Posterior cingulate gyrus (tissue), 11 donors: Measurements from ENCODE around the gene GDI2.

Experiments
- DNase-seq, 10 donors: peaks; one replicate each; pipeline versions ENCODE4 v3.0.0 to v3.0.0-alpha.2; 2020 to 2021; ENCODE audit warnings: mixed read lengths in 3 of 10
- intact Hi-C: fragments of 100-400 bp; cut with DNase I; formaldehyde crosslinking; loops from one replicate; pipeline ENCODE4 v1.15.1; 2023

Gene GDI2

DNA sequence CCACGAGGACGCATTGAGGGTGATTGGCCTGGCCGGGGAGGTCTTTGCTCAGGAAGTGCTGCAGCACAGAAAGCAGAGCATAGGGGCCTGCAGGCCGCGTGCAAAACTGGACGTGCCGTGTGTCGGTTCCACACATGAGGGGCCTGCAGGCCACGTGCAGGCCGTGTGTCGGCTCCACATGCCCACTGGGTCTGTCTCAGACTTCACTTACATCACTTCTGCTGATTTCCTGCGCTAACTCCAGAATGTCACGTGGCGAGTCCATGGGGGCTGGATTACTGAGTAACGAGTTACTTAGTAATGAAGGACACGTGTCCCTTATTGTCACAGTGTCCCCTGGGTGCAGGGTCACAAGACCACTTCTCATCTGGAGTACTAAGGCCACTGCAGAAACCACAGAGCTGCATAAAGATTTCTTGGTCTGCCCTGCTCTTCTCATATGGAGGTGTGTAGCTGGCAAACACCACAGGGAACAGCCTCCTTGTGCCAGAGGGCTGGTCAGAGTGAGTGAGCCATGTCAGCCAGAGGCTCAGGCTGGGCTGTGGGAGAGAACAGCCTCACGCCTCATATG lies 60.8 kb downstream of the GDI2 start:
- no peak for DNase-seq
- intact Hi-C loops, result no loop called here

DNA sequence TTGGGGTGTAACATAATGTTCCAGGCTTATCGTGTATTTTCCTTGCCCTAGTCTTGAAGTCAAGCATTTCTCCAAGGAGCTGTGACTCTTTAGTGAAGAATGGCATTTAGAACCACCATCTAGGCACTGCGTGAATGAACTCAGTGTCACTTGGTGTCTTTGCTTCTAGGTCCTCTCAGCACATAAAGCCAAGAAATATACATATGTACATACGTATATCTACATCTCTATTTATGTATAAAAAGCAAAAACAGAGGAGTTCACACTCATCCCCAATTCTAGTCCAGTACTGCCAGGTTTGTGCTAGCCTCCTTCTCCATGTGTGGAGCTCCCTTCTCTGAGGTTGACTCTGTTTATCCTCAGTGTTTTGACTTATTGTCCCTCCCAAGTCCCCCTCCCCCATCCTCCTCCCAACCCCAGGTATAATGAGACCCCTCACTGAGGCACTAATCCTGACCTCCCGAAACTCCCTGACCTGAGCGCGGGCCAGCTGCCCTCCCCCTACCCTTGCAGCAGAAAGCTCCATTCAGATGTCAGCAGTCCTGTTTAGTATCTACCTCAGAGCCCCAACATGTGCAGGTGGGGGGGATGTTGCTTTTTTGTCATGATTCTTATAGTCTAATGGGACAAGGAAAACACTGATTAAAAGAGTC lies 61.5 kb downstream of the GDI2 start:
- DNase-seq, result no peak
- intact Hi-C loops, result no loop called here

GRCh38 chr10:5748394-5748803 lies 64.8 kb downstream of the GDI2 start:
- intact Hi-C loops, result no loop called here
- no peak for DNase-seq

DNA sequence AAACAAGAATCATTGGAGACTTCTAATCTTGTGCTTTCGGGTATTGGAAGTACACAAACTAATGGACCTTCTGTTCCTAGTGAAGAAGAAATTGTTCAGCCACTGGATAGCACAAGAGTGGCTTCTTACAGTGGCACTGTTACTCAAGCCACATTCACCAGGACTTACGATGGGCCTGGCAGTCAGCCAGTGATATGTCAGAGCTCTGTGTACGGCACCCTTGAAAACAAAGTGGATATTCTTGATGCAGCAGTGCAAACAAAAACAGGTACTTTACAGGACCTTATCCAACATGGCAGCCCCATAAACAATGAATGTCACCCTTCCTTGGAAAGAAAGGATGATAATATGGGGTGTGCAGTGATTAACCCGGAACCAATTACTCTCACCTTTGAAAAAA lies 67.0 kb downstream of the GDI2 start:
- no peak for DNase-seq
- intact Hi-C loops, result no loop called here

DNA sequence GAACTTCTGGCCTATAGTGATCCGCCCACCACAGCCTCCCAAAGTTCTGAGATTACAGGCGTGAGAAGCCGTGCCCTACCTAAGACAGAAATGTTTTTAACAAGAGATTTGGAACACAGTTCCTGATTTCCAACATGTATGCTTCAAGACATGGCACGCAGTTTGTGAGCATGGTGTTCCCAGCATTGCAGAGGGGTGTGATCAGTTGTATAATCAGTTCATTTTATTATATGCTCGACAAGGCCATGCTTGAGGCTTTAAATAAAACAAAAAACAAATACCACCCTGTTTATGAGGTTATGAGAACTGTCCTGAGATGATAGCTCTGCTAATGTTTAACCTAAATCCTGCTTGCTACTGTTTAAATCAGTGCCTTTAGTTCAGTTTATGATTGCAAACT lies 68.4 kb downstream of the GDI2 start:
- intact Hi-C loops, result no loop called here
- DNase-seq, result no peak

DNA sequence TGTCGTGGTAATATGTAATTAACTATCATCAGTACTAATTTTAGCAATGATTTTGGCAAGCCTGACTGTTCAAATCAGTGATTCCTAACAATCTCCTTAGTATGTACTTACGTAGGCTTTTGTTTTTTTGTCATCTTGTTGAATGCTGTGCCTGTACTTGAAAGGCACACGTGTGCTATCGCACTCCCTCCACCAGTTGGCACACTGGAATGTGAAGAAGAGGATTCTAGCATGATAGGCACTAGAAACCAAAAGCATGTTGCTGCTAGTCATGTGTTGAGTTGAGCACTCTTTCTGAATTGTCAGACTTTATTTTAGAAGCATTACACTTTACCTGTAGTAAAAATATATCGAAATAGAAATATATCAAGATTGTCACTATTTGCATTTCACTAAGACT lies 69.5 kb downstream of the GDI2 start:
- no peak for DNase-seq
- intact Hi-C loops, result no loop called here

- DNase-seq, result no peak
- intact Hi-C loops, result no loop called here
Measured at GRCh38 chr10:5742116-5742515, 71.1 kb downstream of the GDI2 start.

DNA sequence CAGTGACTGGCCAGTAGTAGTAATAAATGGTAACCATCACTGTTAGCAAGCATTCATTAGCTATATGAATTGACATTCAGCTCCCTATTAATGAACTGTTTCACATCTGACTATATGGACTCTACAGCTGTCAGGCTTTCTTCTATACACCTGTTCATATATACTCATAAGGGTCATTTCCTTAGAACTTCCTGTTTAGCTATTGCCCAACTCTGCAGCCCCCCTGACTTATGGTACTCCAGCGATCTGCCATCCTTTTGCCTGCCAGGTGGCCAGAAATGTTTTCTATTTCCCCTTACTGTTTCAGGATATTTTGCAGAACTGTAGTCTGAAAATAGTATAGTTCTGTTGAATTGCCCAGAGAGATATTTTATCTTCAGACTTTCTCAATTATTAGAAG lies 72.0 kb downstream of the GDI2 start:
- no peak for DNase-seq
- intact Hi-C loops, result no loop called here

DNA sequence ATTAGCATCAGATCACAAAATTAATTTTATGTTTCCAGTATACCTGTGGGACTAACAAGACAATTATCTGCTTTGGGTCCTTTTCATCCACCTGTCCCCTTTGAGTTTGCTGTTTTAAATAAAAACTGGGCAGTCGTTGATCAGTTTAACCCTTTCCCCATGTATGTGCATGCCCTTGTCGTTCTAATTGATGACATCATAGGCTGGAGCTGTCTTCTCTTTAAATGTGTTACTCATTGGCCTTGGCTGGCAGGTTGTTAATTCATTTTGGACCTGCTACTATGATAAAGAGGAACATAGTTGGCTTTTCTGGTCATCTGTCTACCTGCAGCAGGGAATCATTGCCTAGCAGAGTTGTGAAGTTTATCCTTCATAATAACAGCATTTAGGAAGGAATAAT lies 74.8 kb downstream of the GDI2 start:
- intact Hi-C loops, result no loop called here
- DNase-seq, result no peak

- intact Hi-C loops, result no loop called here
- DNase-seq, result no peak
Measured at GRCh38 chr10:5737352-5737751, 75.9 kb downstream of the GDI2 start.

- intact Hi-C loops, result no loop called here
- no peak for DNase-seq
Measured at GRCh38 chr10:5736591-5736990, 76.6 kb downstream of the GDI2 start.

DNA sequence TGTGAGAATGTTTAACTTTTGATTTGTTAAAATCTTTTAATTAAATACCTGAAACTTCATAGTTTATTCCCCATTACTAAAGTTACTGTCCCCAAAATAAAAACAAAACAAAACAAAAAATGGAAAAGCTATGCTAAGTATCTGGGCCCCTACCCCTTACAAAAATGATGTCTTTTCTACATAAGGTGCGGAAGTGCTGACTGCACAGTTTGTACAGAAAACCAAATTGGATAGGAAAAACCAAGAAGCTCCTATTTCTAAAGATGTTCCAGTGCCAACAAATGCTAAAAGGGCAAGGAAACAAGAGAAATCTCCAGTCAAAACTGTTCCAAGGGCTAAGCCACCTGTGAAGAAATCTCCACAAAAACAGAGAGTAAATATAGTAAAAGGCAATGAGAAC lies 78.1 kb downstream of the GDI2 start:
- DNase-seq, result no peak
- intact Hi-C loops, result no loop called here

DNA sequence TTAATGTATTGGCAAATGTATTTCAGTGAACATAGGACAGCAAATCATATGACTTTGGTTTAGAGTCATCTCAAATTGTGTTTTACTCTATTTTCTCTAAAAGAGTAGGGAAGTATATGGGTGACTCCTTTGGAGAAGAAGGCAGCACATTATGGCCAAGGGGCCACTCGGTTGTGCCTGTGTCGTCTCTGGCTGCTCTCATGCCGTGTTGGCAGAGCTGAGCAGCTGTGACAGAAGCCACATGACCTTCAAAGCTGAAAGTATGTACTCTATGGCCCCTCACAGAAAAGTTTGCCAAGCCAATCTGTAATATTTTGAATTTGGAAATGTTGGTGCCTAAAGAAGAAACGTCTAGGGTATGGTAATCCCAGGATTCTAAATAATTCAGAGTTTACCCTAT lies 81.1 kb downstream of the GDI2 start:
- intact Hi-C loops, result no loop called here
- DNase-seq, result no peak

DNA sequence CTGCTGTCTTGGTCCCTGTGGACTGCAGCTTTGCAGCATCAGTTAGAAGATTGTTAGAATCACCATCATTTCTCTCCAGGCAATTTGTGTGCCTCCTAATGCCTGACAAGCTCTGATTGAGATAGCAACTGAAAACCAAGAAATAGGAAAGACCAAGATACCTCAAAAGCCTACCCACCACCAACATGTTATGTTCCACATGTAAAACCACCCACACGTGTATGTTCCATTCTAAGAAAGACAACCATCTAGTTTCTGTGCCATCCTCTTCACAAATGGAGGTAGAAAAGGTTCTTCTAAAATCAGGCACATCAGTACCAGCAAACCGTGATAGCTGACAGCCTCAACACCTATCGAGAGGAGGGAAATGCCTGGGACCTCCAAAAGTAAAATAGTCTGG lies 81.7 kb downstream of the GDI2 start:
- intact Hi-C loops, result no loop called here
- DNase-seq, result no peak

GRCh38 chr10:5730766-5731165 lies 82.5 kb downstream of the GDI2 start:
- no peak for DNase-seq
- intact Hi-C loops, result no loop called here

- intact Hi-C loops, result no loop called here
- DNase-seq, result no peak
Measured at GRCh38 chr10:5723692-5724091, 89.5 kb downstream of the GDI2 start.

GRCh38 chr10:5720182-5720581 lies 93.1 kb downstream of the GDI2 start:
- DNase-seq, result no peak
- intact Hi-C loops, result no loop called here

- intact Hi-C loops, result no loop called here
- no peak for DNase-seq
Measured at GRCh38 chr10:5719546-5719945, 93.7 kb downstream of the GDI2 start.
